Ishikawa (cell line): ENCODE results near the gene ECM2.

Source experiments
- EP300 ChIP-seq: IDR thresholded peaks from 2 replicates; pipeline ENCODE4 v1.6.1; 2012; ENCODE audit warnings: borderline replicate concordance
- RAD21 ChIP-seq: IDR thresholded peaks from 2 replicates; pipeline ENCODE4 v1.6.1; 2012; ENCODE audit warnings: low read depth

- TF ChIP-seq EP300 (no peak), RAD21 (no peak)
Observed at GRCh38 chr9:92530893-92531292, 4.9 kb downstream of the ECM2 start.
